Type B pancreatic cell (in vitro differentiated cells): ENCODE measurements around the gene RILP. TPM values are rescaled to one million over a fixed set of nuclear protein-coding genes. Genes with fewer than 3 reads are reported as not detected.

Source experiments
- DNase-seq: peaks from one replicate; pipeline ENCODE4 v3.0.0; 2021; ENCODE audit warnings: mixed read lengths; ENCODE audit not compliant: unreplicated experiment; ENCODE audit errors: extremely low spot score
- H3K27ac Mint-ChIP-seq: 2 replicates; pipeline ENCODE4 v1.8.0; 2021; ENCODE audit warnings: mild to moderate bottlenecking, mixed read lengths
- H3K27me3 Mint-ChIP-seq: 2 replicates; pipeline ENCODE4 v1.8.0; 2021; ENCODE audit warnings: mixed read lengths
- H3K36me3 Mint-ChIP-seq: 2 replicates; pipeline ENCODE4 v1.8.0; 2021; ENCODE audit warnings: mixed read lengths
- H3K4me1 Mint-ChIP-seq: one replicate; pipeline ENCODE4 v1.8.0; 2021; ENCODE audit warnings: mixed read lengths; ENCODE audit not compliant: unreplicated experiment
- H3K4me3 Mint-ChIP-seq: 2 replicates; pipeline ENCODE4 v1.8.0; 2021; ENCODE audit warnings: mild to moderate bottlenecking, mixed read lengths
- H3K9me3 Mint-ChIP-seq: 2 replicates; pipeline ENCODE4 v1.8.0; 2021; ENCODE audit warnings: mixed read lengths
- CTCF ChIP-seq: fragments of 200-600 bp; sonication (generic); conservative IDR thresholded peaks from 2 replicates; pipeline ENCODE4 v1.5.0; 2021; ENCODE audit warnings: antibody characterized with exemption, mild to moderate bottlenecking
- total RNA-seq: library from RNA; stranded (reverse); gene quantifications from 2 replicates; pipeline ENCODE4 v1.2.1, GENCODE V29; 2021; ENCODE audit warnings: low replicate concordance

Gene RILP
- total RNA-seq, 1 donor from 2014 or later: 5.9 TPM

GRCh38 chr17:1627982-1628855, 21.4 kb downstream of the RILP start, which contains the start of gene SLC43A2:
SLC43A2 (minus strand) TSS chr17:1628834; CDS start chr17:1627874, 960 bp downstream.
- Mint-ChIP-seq H3K4me3 (peak within 1 kb of the TSS; percentile 96), H3K36me3 (no peaks in the 10 kb centered on the region), H3K4me1 (peaks cover 18% of the 10 kb centered on the region), H3K27ac (peak within 1 kb of the TSS; percentile 94), H3K9me3 (no peaks in the 10 kb centered on the region), H3K27me3 (peaks cover 45% of the 10 kb centered on the region)
- TF ChIP-seq CTCF: no peak
- peak; percentile 90 for DNase-seq

GRCh38 chr17:1627182-1627981, 22.3 kb downstream of the RILP start:
- H3K27me3 Mint-ChIP-seq: peaks cover 45% of the 10 kb centered on the region
- H3K27ac Mint-ChIP-seq: peak overlapping the region; percentile 71
- no peaks in the 10 kb centered on the region for H3K36me3 Mint-ChIP-seq
- H3K9me3 Mint-ChIP-seq: no peaks in the 10 kb centered on the region
- H3K4me1 Mint-ChIP-seq: peaks cover 18% of the 10 kb centered on the region
- peak overlapping the region; percentile 75 for H3K4me3 Mint-ChIP-seq
- DNase-seq: no peak
- TF ChIP-seq CTCF: no peak

GRCh38 chr17:1626333-1626732, 23.3 kb downstream of the RILP start:
- Mint-ChIP-seq H3K36me3 (no peaks in the 10 kb centered on the region), H3K4me3 (peak overlapping the region; percentile 75), H3K27ac (peak overlapping the region; percentile 43), H3K4me1 (peaks cover 18% of the 10 kb centered on the region), H3K9me3 (no peaks in the 10 kb centered on the region), H3K27me3 (peaks cover 38% of the 10 kb centered on the region)
- no peak for DNase-seq
- TF ChIP-seq CTCF: no peak

GRCh38 chr17:1625581-1625980, 24.1 kb downstream of the RILP start:
- Mint-ChIP-seq H3K27me3 (peaks cover 31% of the 10 kb centered on the region), H3K9me3 (no peaks in the 10 kb centered on the region), H3K4me3 (peak overlapping the region; percentile 31), H3K36me3 (no peaks in the 10 kb centered on the region), H3K27ac (peak overlapping the region; percentile 43), H3K4me1 (peaks cover 18% of the 10 kb centered on the region)
- no peak for DNase-seq
- TF ChIP-seq CTCF: no peak

GRCh38 chr17:1625053-1625452, 24.6 kb downstream of the RILP start:
- Mint-ChIP-seq H3K27me3 (peaks cover 26% of the 10 kb centered on the region), H3K4me3 (no peak overlapping the region), H3K27ac (no peak overlapping the region), H3K4me1 (peaks cover 14% of the 10 kb centered on the region), H3K36me3 (no peaks in the 10 kb centered on the region), H3K9me3 (no peaks in the 10 kb centered on the region)
- TF ChIP-seq CTCF: no peak
- no peak for DNase-seq
